Adrenal gland (tissue), 5 donors: ENCODE measurements around the gene SLC1A2.

ENCODE experiments used
- CTCF ChIP-seq, 6 experiments: fragments of 450-650 bp in 4 of 6; fragments of 200-600 bp in 2 of 6; sonication (generic) in 1 of 6; IDR thresholded peaks; 1 replicate in 5 of 6; 2 replicates in 1 of 6; pipeline versions ENCODE4 v1.5.1 to v1.8.0; 2016 to 2021; ENCODE audit warnings: antibody characterized with exemption in 6 of 6, mild to moderate bottlenecking in 2 of 6, moderate library complexity in 1 of 6
- POLR2A ChIP-seq, 2 donors: fragments of 450-650 bp; IDR thresholded peaks; one replicate each; pipeline ENCODE4 v1.6.1; 2017; ENCODE audit warnings: antibody characterized with exemption in 2 of 2, mild to moderate bottlenecking in 2 of 2, moderate library complexity in 1 of 2
- donor health status: DM: no; HTN: no; CAD: no.

GRCh38 chr11:35362521-35362980 lies 56.8 kb downstream of the SLC1A2 start:
- TF ChIP-seq CTCF (IDR thresholded peaks at IDR 0.05): no peak
- TF ChIP-seq POLR2A (IDR thresholded peaks at IDR 0.05): no peak
